PC-9 (cell line): ENCODE results near the gene RAB20. TPM values are rescaled to one million over a fixed set of nuclear protein-coding genes. Genes with fewer than 3 reads are reported as not detected.

ENCODE experiments used
- BruUV-seq: library from RNA; stranded (reverse); fragments of 400-500 nt; replicated peaks from 2 replicates; lab custom pipeline; 2021; lab: Mats Ljungman, UMichigan
- CTCF ChIA-PET: fragments of 300-600 bp; sonication (Branson Sonifier 250); formaldehyde crosslinking; loops from one replicate; lab custom pipeline; 2022; ENCODE audit warnings: antibody characterized with exemption; lab: Charles Lee
- POLR2A ChIA-PET: fragments of 300-600 bp; sonication (Branson Sonifier 250); formaldehyde crosslinking; loops from one replicate; lab custom pipeline; 2022; ENCODE audit warnings: antibody characterized with exemption; ENCODE audit not compliant: unreplicated experiment; lab: Charles Lee
- DNase-seq, 2 experiments: peaks; one replicate each; pipeline versions ENCODE4 v3.0.0 to v3.0.0-alpha.2; 2015 to 2022; ENCODE audit warnings: mixed read lengths in 1 of 2
- H2AFZ ChIP-seq: fragments of 200-600 bp; sonication (generic); 2 replicates; pipeline ENCODE4 v1.8.1; 2017; ENCODE audit warnings: antibody characterized with exemption
- H3F3A ChIP-seq: fragments of 200-600 bp; sonication (generic); 2 replicates; pipeline ENCODE4 v1.8.1; 2017; ENCODE audit warnings: antibody characterized with exemption, mild to moderate bottlenecking, low read depth; ENCODE audit not compliant: insufficient read depth
- H3K27ac ChIP-seq: fragments of 200-600 bp; sonication (generic); 2 replicates; pipeline ENCODE4 v1.6.1; 2016; ENCODE audit warnings: mixed run types
- H3K27me3 ChIP-seq: fragments of 200-600 bp; sonication (generic); 2 replicates; pipeline ENCODE4 v1.6.1; 2016; ENCODE audit warnings: low read depth, mixed run types; ENCODE audit not compliant: insufficient read depth
- H3K36me3 ChIP-seq: fragments of 200-600 bp; sonication (generic); 2 replicates; pipeline ENCODE4 v1.6.1; 2016; ENCODE audit warnings: low read depth, mixed run types
- H3K4me1 ChIP-seq: fragments of 200-600 bp; sonication (generic); replicated peaks from 2 replicates; pipeline ENCODE4 v1.6.1; 2016; ENCODE audit warnings: mixed run types; ENCODE audit not compliant: insufficient read depth
- H3K4me2 ChIP-seq: fragments of 200-600 bp; sonication (generic); 2 replicates; pipeline ENCODE4 v1.6.1; 2017; ENCODE audit warnings: mixed run types
- H3K4me3 ChIP-seq: fragments of 200-600 bp; sonication (generic); 2 replicates; pipeline ENCODE4 v1.6.1; 2016; ENCODE audit warnings: mixed run types
- H3K79me2 ChIP-seq: fragments of 200-600 bp; sonication (generic); 2 replicates; pipeline ENCODE4 v1.6.1; 2017; ENCODE audit warnings: low read depth, mixed run types
- H3K9me2 ChIP-seq: fragments of 200-600 bp; sonication (generic); 2 replicates; pipeline ENCODE4 v1.8.1; 2017; ENCODE audit warnings: mild to moderate bottlenecking; ENCODE audit not compliant: insufficient read depth
- H3K9me3 ChIP-seq: fragments of 200-600 bp; sonication (generic); 2 replicates; pipeline ENCODE4 v1.8.1; 2016; ENCODE audit warnings: low read depth; ENCODE audit not compliant: insufficient read depth
- H4K20me1 ChIP-seq: fragments of 200-600 bp; sonication (generic); 2 replicates; pipeline ENCODE4 v1.8.1; 2017; ENCODE audit not compliant: insufficient read depth
- EZH2 ChIP-seq: fragments of 200-600 bp; sonication (generic); IDR thresholded peaks from 2 replicates; pipeline ENCODE4 v1.8.0; 2017; ENCODE audit warnings: antibody characterized with exemption, low read depth
- intact Hi-C: fragments of 100-400 bp; cut with micrococcal nuclease; formaldehyde crosslinking; loops from one replicate; pipeline ENCODE4 v1.10.0; 2022; ENCODE audit not compliant: unreplicated experiment
- total RNA-seq: library from RNA; stranded (reverse); gene quantifications from 2 replicates; pipeline ENCODE4 v1.2.3, GENCODE V29; 2021
- TF ChIP-seq, protein P1 (sequence below): fragments of 200-600 bp; sonication (generic); conservative IDR thresholded peaks from 2 replicates; pipeline ENCODE4 v1.6.1; 2017; ENCODE audit warnings: mixed run types, antibody characterized with exemption, mild to moderate bottlenecking, moderate library complexity

RAB20 gene
- total RNA-seq, 1 experiment from 2014 or later = 31.9 TPM

DNA sequence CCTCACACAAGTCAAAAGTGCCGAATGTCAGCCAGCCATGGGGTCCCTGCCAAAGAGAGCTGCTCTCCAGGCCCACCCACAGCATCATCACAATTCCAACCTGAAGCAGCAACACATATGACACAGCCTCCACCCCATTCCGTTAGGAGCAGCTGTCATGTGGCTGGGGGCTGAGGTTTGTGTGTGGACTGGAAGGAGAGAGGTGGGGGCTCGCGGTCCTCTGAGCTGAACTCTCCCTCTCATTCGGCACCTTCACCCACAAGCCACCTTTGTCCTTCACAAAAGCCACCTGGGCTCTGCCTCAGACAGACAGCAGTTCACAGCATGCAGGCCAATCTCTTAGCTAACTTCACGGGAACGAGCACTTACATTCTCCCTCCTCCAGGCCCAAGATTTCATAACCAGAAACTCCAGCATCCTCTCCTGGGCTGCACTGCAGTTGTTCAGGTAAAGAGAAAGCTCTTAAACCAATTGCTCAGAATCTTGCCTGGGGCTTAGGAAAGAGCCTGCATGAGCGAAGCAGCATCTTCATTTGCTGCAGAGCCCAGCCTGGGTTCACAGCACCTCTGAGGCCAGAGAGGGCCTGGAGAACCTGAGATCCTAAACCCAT, 7.2 kb downstream of the RAB20 start:
- ChIA-PET POLR2A (no interaction called here), CTCF (interaction anchor here (0.6 kb wide), 1 partner anchor 27 kb away, joined by 3 read pairs; no protein-coding TSS in a partner anchor)
- TF ChIP-seq, protein P1, sequence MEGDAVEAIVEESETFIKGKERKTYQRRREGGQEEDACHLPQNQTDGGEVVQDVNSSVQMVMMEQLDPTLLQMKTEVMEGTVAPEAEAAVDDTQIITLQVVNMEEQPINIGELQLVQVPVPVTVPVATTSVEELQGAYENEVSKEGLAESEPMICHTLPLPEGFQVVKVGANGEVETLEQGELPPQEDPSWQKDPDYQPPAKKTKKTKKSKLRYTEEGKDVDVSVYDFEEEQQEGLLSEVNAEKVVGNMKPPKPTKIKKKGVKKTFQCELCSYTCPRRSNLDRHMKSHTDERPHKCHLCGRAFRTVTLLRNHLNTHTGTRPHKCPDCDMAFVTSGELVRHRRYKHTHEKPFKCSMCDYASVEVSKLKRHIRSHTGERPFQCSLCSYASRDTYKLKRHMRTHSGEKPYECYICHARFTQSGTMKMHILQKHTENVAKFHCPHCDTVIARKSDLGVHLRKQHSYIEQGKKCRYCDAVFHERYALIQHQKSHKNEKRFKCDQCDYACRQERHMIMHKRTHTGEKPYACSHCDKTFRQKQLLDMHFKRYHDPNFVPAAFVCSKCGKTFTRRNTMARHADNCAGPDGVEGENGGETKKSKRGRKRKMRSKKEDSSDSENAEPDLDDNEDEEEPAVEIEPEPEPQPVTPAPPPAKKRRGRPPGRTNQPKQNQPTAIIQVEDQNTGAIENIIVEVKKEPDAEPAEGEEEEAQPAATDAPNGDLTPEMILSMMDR = no peak
- no peak overlapping the region for H2AFZ ChIP-seq
- H4K20me1 ChIP-seq = peaks cover 13% of the 10 kb centered on the region; the same call in 1 of the 2 replicates
- H3K36me3 ChIP-seq = 0 out of 2 replicates have a peak, but pooled peaks cover 11% of the 10 kb centered on the region
- H3K27ac ChIP-seq = no peak overlapping the region
- H3K9me2 ChIP-seq = no peaks in the 10 kb centered on the region
- H3K4me2 ChIP-seq = 0 out of 2 replicates have a peak overlapping the region, but pooled peaks have one; percentile 86
- DNase-seq = no peak
- peaks cover 49% of the 10 kb centered on the region for H3K4me1 ChIP-seq
- H3K4me3 ChIP-seq = no peak overlapping the region
- no TSS peak for BruUV-seq
- H3F3A ChIP-seq = peaks cover 24% of the 10 kb centered on the region
- intact Hi-C loops = no loop called here
- no peaks in the 10 kb centered on the region for H3K27me3 ChIP-seq
- peaks cover 94% of the 10 kb centered on the region for H3K79me2 ChIP-seq
- H3K9me3 ChIP-seq = no peaks in the 10 kb centered on the region

- POLR2A ChIA-PET = no interaction called here
- intact Hi-C loops = no loop called here
- Histone ChIP-seq H3K4me2 (no peak overlapping the region), H2AFZ (no peak overlapping the region), H3K27ac (no peak overlapping the region), H3K4me3 (no peak overlapping the region), H3F3A (peaks cover 27% of the 10 kb centered on the region), H3K4me1 (peaks cover 49% of the 10 kb centered on the region), H3K36me3 (0 out of 2 replicates have a peak, but pooled peaks cover 11% of the 10 kb centered on the region), H3K9me2 (no peaks in the 10 kb centered on the region), H4K20me1 (peaks cover 13% of the 10 kb centered on the region; the same call in 1 of the 2 replicates), H3K79me2 (peaks cover 94% of the 10 kb centered on the region), H3K27me3 (no peaks in the 10 kb centered on the region), H3K9me3 (no peaks in the 10 kb centered on the region)
- CTCF ChIA-PET = no interaction called here
- no peak for DNase-seq
- BruUV-seq = no TSS peak
- TF ChIP-seq, protein P1 = no peak
- no peak for TF ChIP-seq EZH2
Observed at GRCh38 chr13:110553417-110553816, 8.1 kb downstream of the RAB20 start.

DNA sequence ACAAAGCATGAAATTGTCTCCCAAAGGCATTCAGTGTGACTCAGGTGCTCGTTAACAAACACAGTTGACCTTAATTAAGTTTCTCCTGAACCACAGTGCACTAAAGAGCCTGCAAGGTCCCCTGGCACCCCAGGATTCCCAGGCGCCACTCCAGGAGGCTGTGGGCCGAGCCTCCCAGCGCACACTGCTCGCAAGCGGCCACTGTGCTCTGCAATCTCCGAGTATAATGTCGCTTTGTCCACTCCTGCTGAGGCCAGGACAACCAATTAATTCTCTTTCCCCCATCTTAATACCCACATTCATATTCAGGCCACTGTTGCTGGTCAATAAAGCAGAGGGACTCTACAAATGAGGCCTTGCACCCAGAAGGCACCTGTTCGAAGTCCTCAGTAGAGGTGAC, 8.8 kb downstream of the RAB20 start:
- peaks cover 13% of the 10 kb centered on the region; the same call in 1 of the 2 replicates for H4K20me1 ChIP-seq
- peaks cover 94% of the 10 kb centered on the region for H3K79me2 ChIP-seq
- peaks cover 50% of the 10 kb centered on the region for H3K4me1 ChIP-seq
- TF ChIP-seq, protein P1 = no peak
- TF ChIP-seq EZH2 = no peak
- no peaks in the 10 kb centered on the region for H3K9me3 ChIP-seq
- no TSS peak for BruUV-seq
- ChIA-PET CTCF (no interaction called here), POLR2A (no interaction called here)
- DNase-seq = no peak
- intact Hi-C loops = no loop called here
- H3K4me3 ChIP-seq = no peak overlapping the region
- H3K27ac ChIP-seq = no peak overlapping the region
- H3K36me3 ChIP-seq = 0 out of 2 replicates have a peak, but pooled peaks cover 11% of the 10 kb centered on the region
- no peak overlapping the region for H3K4me2 ChIP-seq
- peaks cover 34% of the 10 kb centered on the region for H3F3A ChIP-seq
- no peak overlapping the region for H2AFZ ChIP-seq
- no peaks in the 10 kb centered on the region for H3K27me3 ChIP-seq
- H3K9me2 ChIP-seq = no peaks in the 10 kb centered on the region
